ENCODE results near the gene TRIM22. TPM values are rescaled to one million over a fixed set of nuclear protein-coding genes. Genes with fewer than 3 reads are reported as not detected.

TRIM22 gene
- total RNA-seq, 3 donors from 2014 or later (not counting 1 experiment from before 2014, with no cell fraction given), result 304 to 339 (median 334) TPM

- H3K4me1 Mint-ChIP-seq, result no peaks in the 10 kb centered on the region
- TF ChIP-seq CTCF (IDR thresholded peaks at IDR 0.05), result no peak
Observed at GRCh38 chr11:5665051-5665570, 24.5 kb upstream of the TRIM22 start.

GRCh38 chr11:5665746-5666401, 23.7 kb upstream of the TRIM22 start:
- intact Hi-C loops (cut with micrococcal nuclease), result no loop called here
- no peak for ATAC-seq
- no peaks in the 10 kb centered on the region for H3K9me3 Mint-ChIP-seq
- peaks cover 8% of the 10 kb centered on the region for H3K36me3 Mint-ChIP-seq
- Histone ChIP-seq H3K27me3 (ENCODE audit: control insufficient read depth, insufficient read depth, low read length) (no peaks in the 10 kb centered on the region), H3K9me3 (ENCODE audit: control insufficient read depth, insufficient read depth, low read length) (no peaks in the 10 kb centered on the region), H3K4me3 (ENCODE audit: low read length) (no peak overlapping the region), H3K27ac (ENCODE audit: low read length) (no peak overlapping the region), H3K4me1 (ENCODE audit: control insufficient read depth, insufficient read depth, low read length) (no peaks in the 10 kb centered on the region), H3K36me3 (ENCODE audit: control insufficient read depth, insufficient read depth, low read length) (peaks cover 41% of the 10 kb centered on the region)
- H3K4me3 Mint-ChIP-seq, result no peak overlapping the region
- H3K27ac Mint-ChIP-seq, result no peak overlapping the region
- no peaks in the 10 kb centered on the region for H3K27me3 Mint-ChIP-seq (ENCODE audit: low read depth in 2 of 2)
- WGBS (ENCODE audit: insufficient coverage), result 94% methylated on average over 5 of the region's 5 CpGs
- no peak for DNase-seq
- no peak for TF ChIP-seq CTCF (IDR thresholded peaks at IDR 0.05)
- no peaks in the 10 kb centered on the region for H3K4me1 Mint-ChIP-seq

More at GRCh38 chr11:5665051-5665570, 24.5 kb upstream of the TRIM22 start:
- ATAC-seq (no peak), DNase-seq (no peak)
- intact Hi-C loops (cut with micrococcal nuclease), result no loop called here
- no peaks in the 10 kb centered on the region for H3K9me3 ChIP-seq (ENCODE audit: control insufficient read depth, insufficient read depth, low read length)
- no peaks in the 10 kb centered on the region for H3K9me3 Mint-ChIP-seq
- H3K27me3 ChIP-seq (ENCODE audit: control insufficient read depth, insufficient read depth, low read length), result no peaks in the 10 kb centered on the region
- no peak overlapping the region for H3K27ac ChIP-seq (ENCODE audit: low read length)
- 95% methylated on average over 4 of the region's 4 CpGs for WGBS (ENCODE audit: insufficient coverage)
- peaks cover 8% of the 10 kb centered on the region for H3K36me3 Mint-ChIP-seq
- peaks cover 36% of the 10 kb centered on the region for H3K36me3 ChIP-seq (ENCODE audit: control insufficient read depth, insufficient read depth, low read length)
- no peaks in the 10 kb centered on the region for H3K27me3 Mint-ChIP-seq (ENCODE audit: low read depth in 2 of 2)
- no peak overlapping the region for H3K4me3 ChIP-seq (ENCODE audit: low read length)
- no peak overlapping the region for H3K4me3 Mint-ChIP-seq
- no peaks in the 10 kb centered on the region for H3K4me1 ChIP-seq (ENCODE audit: control insufficient read depth, insufficient read depth, low read length)
- H3K27ac Mint-ChIP-seq, result no peak overlapping the region

GRCh38 chr11:5666402-5666793, 23.2 kb upstream of the TRIM22 start:
- intact Hi-C loops (cut with micrococcal nuclease), result no loop called here
- Histone ChIP-seq H3K4me3 (ENCODE audit: low read length) (no peak overlapping the region), H3K4me1 (ENCODE audit: control insufficient read depth, insufficient read depth, low read length) (no peaks in the 10 kb centered on the region), H3K9me3 (ENCODE audit: control insufficient read depth, insufficient read depth, low read length) (no peaks in the 10 kb centered on the region), H3K36me3 (ENCODE audit: control insufficient read depth, insufficient read depth, low read length) (peaks cover 39% of the 10 kb centered on the region), H3K27ac (ENCODE audit: low read length) (no peak overlapping the region), H3K27me3 (ENCODE audit: control insufficient read depth, insufficient read depth, low read length) (no peaks in the 10 kb centered on the region)
- WGBS (ENCODE audit: insufficient coverage), result 96% methylated on average over 6 of the region's 6 CpGs
- no peak for TF ChIP-seq CTCF (IDR thresholded peaks at IDR 0.05)
- Mint-ChIP-seq H3K27ac (no peak overlapping the region), H3K9me3 (no peaks in the 10 kb centered on the region), H3K36me3 (peaks cover 8% of the 10 kb centered on the region), H3K4me1 (no peaks in the 10 kb centered on the region), H3K4me3 (no peak overlapping the region), H3K27me3 (ENCODE audit: low read depth in 2 of 2) (no peaks in the 10 kb centered on the region)
- DNase-seq (no peak), ATAC-seq (no peak)

GRCh38 chr11:5671831-5672230, 17.8 kb upstream of the TRIM22 start:
- intact Hi-C loops (cut with micrococcal nuclease), result no loop called here
- no peak overlapping the region for H3K27ac Mint-ChIP-seq

More at GRCh38 chr11:5671831-5672230, 17.8 kb upstream of the TRIM22 start:
- no peaks in the 10 kb centered on the region for H3K9me3 Mint-ChIP-seq
- H3K4me3 ChIP-seq (ENCODE audit: low read length), result no peak overlapping the region
- H3K9me3 ChIP-seq (ENCODE audit: control insufficient read depth, insufficient read depth, low read length), result no peaks in the 10 kb centered on the region
- H3K4me3 Mint-ChIP-seq, result no peak overlapping the region
- H3K36me3 Mint-ChIP-seq, result no peaks in the 10 kb centered on the region
- H3K4me1 Mint-ChIP-seq, result peaks cover 0 to 12% of the 10 kb centered on the region in 2 donors
- no peak for TF ChIP-seq CTCF (IDR thresholded peaks at IDR 0.05)
- peaks cover 23% of the 10 kb centered on the region for H3K36me3 ChIP-seq (ENCODE audit: control insufficient read depth, insufficient read depth, low read length)
- no peaks in the 10 kb centered on the region for H3K27me3 Mint-ChIP-seq (ENCODE audit: low read depth in 2 of 2)
- DNase-seq (no peak), ATAC-seq (no peak)
- H3K27ac ChIP-seq (ENCODE audit: low read length), result no peak overlapping the region
- no peaks in the 10 kb centered on the region for H3K27me3 ChIP-seq (ENCODE audit: control insufficient read depth, insufficient read depth, low read length)
- H3K4me1 ChIP-seq (ENCODE audit: control insufficient read depth, insufficient read depth, low read length), result no peaks in the 10 kb centered on the region
